Naive B cell (primary cell): ENCODE data around the gene TMEM236. TPM values are rescaled to one million over a fixed set of nuclear protein-coding genes. Genes with fewer than 3 reads are reported as not detected.

Experiments
- ATAC-seq, 2 donors: fragments of 150-1000 bp; cut with Tn5 transposase; 2 replicates each; pipeline ENCODE4 v1.10.0; 2021; ENCODE audit warnings: low read depth in 2 of 2, mild to moderate bottlenecking in 2 of 2, moderate library complexity in 2 of 2
- DNase-seq: peaks from one replicate; pipeline ENCODE4 v3.0.0; 2022
- H3K27ac Mint-ChIP-seq, 6 donors: one replicate each; pipeline ENCODE4 v1.8.0; 2020 to 2022; ENCODE audit warnings: mild to moderate bottlenecking in 6 of 6, mixed read lengths in 6 of 6, moderate library complexity in 5 of 6, inconsistent platforms in 2 of 6
- H3K27me3 Mint-ChIP-seq, 3 donors: one replicate each; pipeline ENCODE4 v1.8.0; 2021 to 2022; ENCODE audit warnings: mixed read lengths in 3 of 3, mild to moderate bottlenecking in 1 of 3
- H3K36me3 Mint-ChIP-seq, 2 donors: one replicate each; pipeline ENCODE4 v1.8.0; 2020 to 2022; ENCODE audit warnings: mixed read lengths in 2 of 2, inconsistent platforms in 1 of 2, mild to moderate bottlenecking in 1 of 2
- H3K4me1 Mint-ChIP-seq, 3 donors: one replicate each; pipeline ENCODE4 v1.8.0; 2020 to 2022; ENCODE audit warnings: mixed read lengths in 3 of 3, inconsistent platforms in 1 of 3, mild to moderate bottlenecking in 1 of 3, moderate library complexity in 1 of 3
- H3K4me3 Mint-ChIP-seq, 8 donors: one replicate each; pipeline ENCODE4 v1.8.0; 2020 to 2022; ENCODE audit warnings: mild to moderate bottlenecking in 8 of 8, mixed read lengths in 8 of 8, moderate library complexity in 8 of 8, inconsistent platforms in 2 of 8
- H3K9me3 Mint-ChIP-seq, 7 donors: one replicate each; pipeline ENCODE4 v1.8.0; 2020 to 2022; ENCODE audit warnings: mixed read lengths in 7 of 7, mild to moderate bottlenecking in 5 of 7, inconsistent platforms in 2 of 7, moderate library complexity in 1 of 7
- polyA plus RNA-seq, 6 donors: library from polyadenylated mRNA; unstranded; fragments of 300-500 nt; fragmentation: Illumina TruSeq; gene quantifications; one replicate each; pipeline ENCODE4 v1.2.3, GENCODE V29; 2021; ENCODE audit warnings: low read depth in 6 of 6

TMEM236 gene
- polyA plus RNA-seq, 6 donors from 2014 or later: not detected

DNA sequence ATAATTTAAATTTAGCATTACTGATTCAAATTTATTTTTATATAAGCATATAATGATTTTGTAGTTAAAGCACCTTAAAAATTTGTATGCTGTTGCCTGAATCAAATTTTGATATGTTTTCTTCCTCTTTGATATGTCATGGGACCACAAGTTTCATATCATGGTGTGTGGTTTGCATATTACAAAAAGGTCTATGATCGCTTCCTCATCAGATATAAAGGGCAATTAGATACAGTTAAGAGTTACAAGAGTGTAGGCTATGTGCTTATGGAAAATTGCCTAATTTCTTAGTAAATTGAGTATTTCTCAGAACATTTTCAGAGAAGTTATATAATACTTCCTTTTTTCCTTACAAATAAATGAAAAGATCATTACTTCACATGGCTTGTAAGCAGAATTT is 79.3 kb downstream of the TMEM236 start:
- Mint-ChIP-seq H3K4me3 (no peak overlapping the region), H3K27me3 (peaks cover 4 to 17% (median 6%) of the 10 kb centered on the region in 3 donors), H3K9me3 (no peaks in the 10 kb centered on the region), H3K36me3 (no peaks in the 10 kb centered on the region), H3K4me1 (peaks cover 9 to 18% (median 10%) of the 10 kb centered on the region in 3 donors), H3K27ac (no peak overlapping the region)
- ATAC-seq: peak; percentile 67 to 90
- DNase-seq: peak; percentile 35

DNA sequence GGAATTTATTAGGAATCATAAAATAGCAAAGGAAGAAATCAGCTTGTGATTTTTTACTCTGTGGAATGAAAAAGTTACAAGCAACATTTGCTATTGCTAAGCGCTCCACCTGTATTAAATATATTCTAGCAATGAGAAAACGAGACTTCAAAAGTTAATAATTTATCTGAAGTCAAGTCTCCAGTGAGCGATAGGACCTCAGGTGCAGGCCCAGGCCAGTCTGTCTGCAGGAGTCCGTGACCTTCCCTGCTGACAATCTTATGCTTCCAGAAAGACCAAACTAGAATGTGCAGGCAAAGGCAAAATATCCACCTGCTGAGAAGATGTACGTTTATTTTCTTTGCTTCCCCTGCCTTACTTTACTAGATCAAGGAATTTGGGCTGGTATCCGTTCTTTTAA is 79.9 kb downstream of the TMEM236 start:
- Mint-ChIP-seq H3K9me3 (no peaks in the 10 kb centered on the region), H3K36me3 (no peaks in the 10 kb centered on the region), H3K27ac (peak overlapping the region in 2 of 6 donors; percentile 65 to 66), H3K27me3 (peaks cover 6 to 19% (median 6%) of the 10 kb centered on the region in 3 donors), H3K4me3 (peak overlapping the region in 1 of 8 donors; percentile 25), H3K4me1 (peaks cover 9 to 20% (median 15%) of the 10 kb centered on the region in 3 donors)
- ATAC-seq (no peak), DNase-seq (no peak)

DNA sequence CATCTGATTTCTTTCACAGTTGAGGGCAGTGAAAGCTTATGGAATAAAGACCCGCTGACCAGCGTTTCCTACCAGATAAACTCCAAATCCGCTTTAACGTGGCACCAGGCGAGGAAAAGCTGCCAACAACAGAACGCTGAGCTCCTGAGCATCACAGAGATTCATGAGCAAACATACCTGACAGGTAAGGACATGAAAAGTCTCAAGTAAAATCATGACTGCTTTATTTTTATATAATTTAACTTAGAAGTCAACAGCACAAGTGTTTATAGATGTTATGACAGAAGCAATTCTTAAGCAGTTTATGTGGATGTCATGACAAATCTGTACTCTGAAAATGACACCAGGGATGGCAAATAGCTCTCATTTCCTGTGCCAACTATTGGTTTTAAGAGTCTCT is 81.7 kb downstream of the TMEM236 start:
- Mint-ChIP-seq H3K9me3 (no peaks in the 10 kb centered on the region), H3K36me3 (no peaks in the 10 kb centered on the region), H3K27me3 (peaks cover 6 to 26% (median 6%) of the 10 kb centered on the region in 3 donors), H3K4me1 (peaks cover 15 to 34% (median 29%) of the 10 kb centered on the region in 3 donors), H3K4me3 (no peak overlapping the region), H3K27ac (no peak overlapping the region)
- no peak for ATAC-seq
- DNase-seq: no peak

DNA sequence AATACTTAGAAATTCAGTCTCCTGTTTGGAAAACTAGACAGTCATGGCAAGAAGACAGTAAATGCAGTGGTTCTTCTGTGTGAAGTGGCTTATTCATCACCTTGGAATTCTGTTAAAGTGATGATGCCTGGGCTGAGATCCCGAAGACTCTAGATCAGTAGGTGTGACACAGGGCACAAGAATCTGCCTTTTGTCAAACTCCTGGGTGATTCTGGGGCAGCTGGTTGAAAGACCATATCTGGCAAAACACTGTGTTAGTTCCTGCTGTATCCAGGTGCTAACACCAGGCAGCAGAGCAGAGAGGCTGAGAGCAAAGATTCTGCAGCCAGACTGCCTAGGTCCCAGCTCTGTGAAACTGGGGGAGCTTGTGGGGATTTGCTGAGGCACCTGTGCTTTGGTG is 83.7 kb downstream of the TMEM236 start:
- Mint-ChIP-seq H3K9me3 (no peaks in the 10 kb centered on the region), H3K27me3 (peaks cover 6 to 26% (median 6%) of the 10 kb centered on the region in 3 donors), H3K27ac (peak overlapping the region in 1 of 6 donors; percentile 34), H3K4me1 (peaks cover 15 to 36% (median 28%) of the 10 kb centered on the region in 3 donors), H3K36me3 (no peaks in the 10 kb centered on the region), H3K4me3 (no peak overlapping the region)
- DNase-seq: no peak
- ATAC-seq: no peak

DNA sequence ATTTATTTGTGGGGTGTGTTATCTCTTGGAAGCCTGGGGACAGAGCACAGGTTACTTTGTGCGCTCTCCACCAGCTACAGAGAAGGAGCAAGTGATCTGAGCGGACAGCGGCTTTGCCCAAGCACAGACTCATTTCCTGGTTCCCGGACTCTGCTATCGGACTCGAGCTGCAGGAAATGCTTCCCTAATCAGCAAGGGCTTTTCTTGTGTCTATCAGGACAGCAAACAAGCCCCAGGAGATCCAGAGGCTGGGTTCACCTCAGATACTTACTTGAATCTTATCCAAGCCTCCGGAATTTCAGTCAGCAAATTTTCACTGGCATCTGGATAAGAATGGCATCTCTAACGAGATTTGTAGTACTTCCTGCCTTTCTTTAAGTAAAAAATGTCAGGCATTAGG is 84.9 kb downstream of the TMEM236 start:
- no peak for DNase-seq
- Mint-ChIP-seq H3K27ac (no peak overlapping the region), H3K9me3 (no peaks in the 10 kb centered on the region), H3K36me3 (no peaks in the 10 kb centered on the region), H3K27me3 (peaks cover 6 to 26% (median 6%) of the 10 kb centered on the region in 3 donors), H3K4me3 (no peak overlapping the region), H3K4me1 (peaks cover 9 to 24% (median 21%) of the 10 kb centered on the region in 3 donors)
- no peak for ATAC-seq

DNA sequence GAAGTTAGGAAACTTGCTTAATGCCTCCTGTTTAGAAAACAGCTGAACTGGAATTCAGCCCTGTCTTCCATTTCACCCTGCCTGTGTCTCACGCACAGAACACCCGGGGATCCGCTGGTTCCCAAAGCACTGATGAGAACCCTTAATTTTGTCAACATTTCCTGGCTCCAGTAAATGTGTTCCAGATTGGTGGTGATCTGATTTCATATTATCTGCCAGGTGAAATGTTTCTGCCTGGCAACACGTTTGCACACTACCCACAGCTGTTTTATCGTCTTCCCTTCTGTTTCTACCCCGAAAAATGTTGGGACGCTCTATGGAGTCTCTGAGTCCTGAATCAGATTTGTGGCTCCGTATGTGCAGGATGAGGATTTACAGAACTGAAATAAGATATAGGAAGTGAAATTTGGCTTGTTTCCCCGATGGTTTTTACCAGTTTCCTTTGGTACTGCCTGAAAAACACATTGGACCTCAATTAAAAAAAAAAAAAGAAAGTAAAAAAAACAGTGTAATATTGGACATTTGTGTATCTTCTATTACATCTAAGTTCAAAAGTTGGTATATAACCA is 86.2 kb downstream of the TMEM236 start:
- Mint-ChIP-seq H3K27ac (peak overlapping the region in 2 of 6 donors; percentile 1 to 18), H3K27me3 (peaks cover 6 to 26% (median 6%) of the 10 kb centered on the region in 3 donors), H3K4me1 (peaks cover 9 to 21% (median 20%) of the 10 kb centered on the region in 3 donors), H3K9me3 (no peaks in the 10 kb centered on the region), H3K4me3 (peak overlapping the region in 7 of 8 donors; percentile 0 to 75 (median 56)), H3K36me3 (no peaks in the 10 kb centered on the region)
- ATAC-seq: peak; percentile 38 to 70
- peak; percentile 25 for DNase-seq

DNA sequence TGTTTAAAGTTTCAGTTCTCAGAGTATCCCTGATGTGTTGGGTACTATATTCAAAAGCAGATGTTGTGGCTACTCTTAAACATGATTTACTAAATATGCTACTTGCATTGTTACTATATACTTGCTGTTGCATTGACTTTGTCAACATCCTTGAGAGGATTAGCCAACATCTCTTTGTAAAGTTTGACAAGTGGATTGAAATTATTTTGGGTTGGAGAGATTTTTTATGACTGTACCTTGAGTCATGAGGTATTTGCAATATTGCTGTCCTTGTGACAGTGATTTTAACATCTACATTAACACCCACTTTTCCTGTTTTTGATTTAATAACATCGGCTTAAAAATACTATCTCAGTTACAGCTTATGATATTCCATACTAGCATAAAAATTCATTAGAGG is 89.0 kb downstream of the TMEM236 start:
- Mint-ChIP-seq H3K4me1 (peaks cover 9 to 21% (median 18%) of the 10 kb centered on the region in 3 donors), H3K27me3 (peaks cover 2 to 12% (median 5%) of the 10 kb centered on the region in 3 donors), H3K27ac (no peak overlapping the region), H3K9me3 (no peaks in the 10 kb centered on the region), H3K4me3 (no peak overlapping the region), H3K36me3 (no peaks in the 10 kb centered on the region)
- ATAC-seq (no peak), DNase-seq (no peak)

DNA sequence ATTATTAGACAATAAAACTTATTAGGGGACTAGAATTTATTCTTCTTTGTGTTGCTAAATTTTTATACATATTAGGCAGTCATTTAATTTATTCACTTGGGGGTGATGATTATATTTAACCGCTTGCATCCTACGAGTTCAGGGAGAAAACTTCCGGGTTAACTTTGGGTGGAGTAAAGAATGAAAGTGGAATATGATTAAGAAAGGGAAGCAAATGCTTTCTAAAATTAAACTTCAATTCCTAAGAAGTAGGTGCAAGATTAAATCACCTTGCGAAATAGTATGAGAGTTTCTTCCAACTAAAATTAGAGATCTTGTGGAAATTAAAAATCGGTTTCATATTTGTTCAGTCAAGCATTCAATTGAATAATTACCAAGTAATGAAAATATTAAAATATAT is 90.6 kb downstream of the TMEM236 start:
- H3K36me3 Mint-ChIP-seq: no peaks in the 10 kb centered on the region
- no peak overlapping the region for H3K27ac Mint-ChIP-seq
- peaks cover 0 to 8% (median 0%) of the 10 kb centered on the region in 3 donors for H3K27me3 Mint-ChIP-seq
- no peak overlapping the region for H3K4me3 Mint-ChIP-seq
- no peak for DNase-seq
- ATAC-seq: no peak
- H3K4me1 Mint-ChIP-seq: peaks cover 6 to 13% (median 11%) of the 10 kb centered on the region in 3 donors
- no peaks in the 10 kb centered on the region for H3K9me3 Mint-ChIP-seq

DNA sequence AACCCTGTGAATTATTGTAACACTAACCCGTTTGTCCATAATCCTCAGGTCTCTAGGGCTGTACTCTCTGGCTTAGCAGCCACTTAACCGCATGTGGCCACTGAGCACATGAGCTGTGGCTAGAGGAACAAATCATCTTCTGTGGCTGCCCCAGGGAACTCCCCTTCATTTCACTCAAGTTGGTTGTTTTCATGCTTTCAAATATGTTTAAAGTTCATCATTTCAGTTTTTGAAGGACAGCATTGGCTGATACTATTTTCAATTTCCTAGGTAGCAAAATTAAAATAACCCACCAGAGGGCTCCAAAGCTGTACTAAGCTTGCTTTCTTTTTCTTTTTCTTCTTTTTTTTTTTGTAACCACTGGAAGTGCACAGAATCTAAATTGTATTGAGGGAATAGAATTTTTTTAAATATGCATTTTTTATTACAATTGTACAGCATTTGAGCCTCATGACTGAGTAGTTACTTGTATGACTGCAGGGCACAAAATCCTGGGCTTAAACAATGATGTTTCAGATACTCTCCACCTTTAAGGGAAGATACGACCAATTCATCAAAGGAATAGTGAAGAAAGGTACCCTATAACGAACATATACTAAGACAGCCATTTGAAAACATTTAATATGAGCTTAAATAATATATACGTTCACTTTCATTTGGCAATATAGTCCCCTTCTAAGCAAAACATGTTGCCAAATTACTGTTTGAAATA is 95.7 kb downstream of the TMEM236 start:
- Mint-ChIP-seq H3K4me3 (no peak overlapping the region), H3K4me1 (peaks cover 0 to 6% (median 4%) of the 10 kb centered on the region in 3 donors), H3K27me3 (no peaks in the 10 kb centered on the region), H3K36me3 (no peaks in the 10 kb centered on the region), H3K9me3 (no peaks in the 10 kb centered on the region), H3K27ac (no peak overlapping the region)
- DNase-seq: no peak
- ATAC-seq: no peak

DNA sequence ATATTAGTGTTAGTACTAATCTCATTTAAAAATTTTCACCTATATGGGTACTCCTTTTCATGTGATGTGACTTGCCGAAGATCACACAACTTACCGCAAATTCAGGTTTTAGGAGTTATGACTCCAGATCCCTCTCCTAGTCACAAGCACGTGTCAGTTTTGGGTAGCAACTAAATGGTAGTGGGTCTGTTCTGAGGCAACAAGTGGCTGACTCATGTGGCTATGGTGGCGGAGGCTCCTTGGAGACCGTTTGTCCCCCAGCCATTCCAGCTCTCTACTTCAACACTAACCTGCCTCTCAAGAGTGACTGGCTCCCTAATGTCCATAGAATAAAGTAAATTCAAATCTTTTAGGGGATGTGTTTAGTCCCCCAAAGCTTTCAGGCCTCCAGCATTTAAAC is 96.6 kb downstream of the TMEM236 start:
- Mint-ChIP-seq H3K4me1 (peaks cover 0 to 6% (median 4%) of the 10 kb centered on the region in 3 donors), H3K27ac (no peak overlapping the region), H3K4me3 (no peak overlapping the region), H3K36me3 (no peaks in the 10 kb centered on the region), H3K9me3 (no peaks in the 10 kb centered on the region), H3K27me3 (no peaks in the 10 kb centered on the region)
- ATAC-seq (no peak), DNase-seq (no peak)

Other genes with a start within 250 kb of the TMEM236 start
- under 1 TPM in 2 of 6 donors, not detected in 4; 0.43 to 0.44 TPM for gene HACD1, start 134.8 kb upstream of the TMEM236 start, polyA plus RNA-seq
- gene STAM, start 108.0 kb upstream of the TMEM236 start, polyA plus RNA-seq: 10 to 100 TPM in 1 of 6 donors, 1 to 10 TPM in 5; 4.4 to 12.5 (median 7.9) TPM
- gene MRC1, start 57.1 kb downstream of the TMEM236 start, polyA plus RNA-seq: not detected
- not detected for gene SLC39A12, start 199.7 kb downstream of the TMEM236 start, polyA plus RNA-seq